GM19099 (cell line): ENCODE measurements around the gene SLC15A1.

Experiments used
- POLR2A ChIP-seq: IDR thresholded peaks from 3 replicates; pipeline ENCODE4 v1.6.1; 2011; ENCODE audit warnings: low read depth; ENCODE audit not compliant: insufficient read length; ENCODE audit errors: extremely low read depth

SLC15A1 gene

GRCh38 chr13:98741741-98742435, 10.6 kb downstream of the SLC15A1 start:
- no peak for TF ChIP-seq POLR2A

GRCh38 chr13:98740131-98740530, 12.3 kb downstream of the SLC15A1 start:
- TF ChIP-seq POLR2A = no peak

GRCh38 chr13:98738993-98739392, 13.5 kb downstream of the SLC15A1 start:
- TF ChIP-seq POLR2A = no peak

GRCh38 chr13:98738213-98738612, 14.3 kb downstream of the SLC15A1 start:
- no peak for TF ChIP-seq POLR2A

- TF ChIP-seq POLR2A = no peak
Measured at GRCh38 chr13:98731925-98732324, 20.5 kb downstream of the SLC15A1 start.

- no peak for TF ChIP-seq POLR2A
Measured at GRCh38 chr13:98731038-98731437, 21.4 kb downstream of the SLC15A1 start.

GRCh38 chr13:98730441-98730840, 22.0 kb downstream of the SLC15A1 start:
- no peak for TF ChIP-seq POLR2A

GRCh38 chr13:98729658-98730057, 22.8 kb downstream of the SLC15A1 start:
- no peak for TF ChIP-seq POLR2A

GRCh38 chr13:98722958-98723357, 29.5 kb downstream of the SLC15A1 start:
- no peak for TF ChIP-seq POLR2A

GRCh38 chr13:98721825-98722510, 30.5 kb downstream of the SLC15A1 start:
- no peak for TF ChIP-seq POLR2A

GRCh38 chr13:98719527-98720250, 32.8 kb downstream of the SLC15A1 start:
- no peak for TF ChIP-seq POLR2A

- TF ChIP-seq POLR2A = no peak
Measured at GRCh38 chr13:98717891-98718290, 34.6 kb downstream of the SLC15A1 start.

GRCh38 chr13:98717256-98717655, 35.2 kb downstream of the SLC15A1 start:
- TF ChIP-seq POLR2A = no peak

- no peak for TF ChIP-seq POLR2A
Measured at GRCh38 chr13:98710521-98710920, 42.0 kb downstream of the SLC15A1 start.

- TF ChIP-seq POLR2A = no peak
Measured at GRCh38 chr13:98707281-98707999, 45.0 kb downstream of the SLC15A1 start.
